Measurements from ENCODE around the gene GIPC2.
"Not testable (repeated sequence)": the region's sequence is repeated elsewhere in the genome, so short reads cannot be mapped to it uniquely, and the experiment has no call there.

The GIPC2 gene

GRCh38 chr1:78009836-78010235 lies 35.9 kb upstream of the GIPC2 start:
- H3K4me3 ChIP-seq (ENCODE audit: low read depth, low read length) = no peak overlapping the region
- H3K27me3 ChIP-seq = no peaks in the 10 kb centered on the region
- DNase-seq = no peak
- no peaks in the 10 kb centered on the region for H3K9me3 ChIP-seq
- no peaks in the 10 kb centered on the region for H3K36me3 ChIP-seq
- no peaks in the 10 kb centered on the region for H3K4me1 ChIP-seq
- no peak for TF ChIP-seq CTCF (IDR thresholded peaks at IDR 0.05; ENCODE audit: low read depth, low read length)

GRCh38 chr1:78011050-78011449 lies 34.7 kb upstream of the GIPC2 start:
- no peak overlapping the region for H3K4me3 ChIP-seq (ENCODE audit: low read depth, low read length)

GRCh38 chr1:78015148-78015547 lies 30.6 kb upstream of the GIPC2 start:
- H3K9me3 ChIP-seq = no peaks in the 10 kb centered on the region
- H3K27me3 ChIP-seq = no peaks in the 10 kb centered on the region
- H3K36me3 ChIP-seq = no peaks in the 10 kb centered on the region
- no peak for TF ChIP-seq CTCF (IDR thresholded peaks at IDR 0.05; ENCODE audit: low read depth, low read length)
- no peak overlapping the region for H3K4me3 ChIP-seq (ENCODE audit: low read depth, low read length)
- H3K4me1 ChIP-seq = no peaks in the 10 kb centered on the region
- DNase-seq = no peak

More at GRCh38 chr1:78011050-78011449, 34.7 kb upstream of the GIPC2 start:
- H3K9me3 ChIP-seq = no peaks in the 10 kb centered on the region
- no peak for TF ChIP-seq CTCF (IDR thresholded peaks at IDR 0.05; ENCODE audit: low read depth, low read length)
- no peaks in the 10 kb centered on the region for H3K27me3 ChIP-seq
- DNase-seq = no peak
- no peaks in the 10 kb centered on the region for H3K36me3 ChIP-seq
- no peaks in the 10 kb centered on the region for H3K4me1 ChIP-seq

GRCh38 chr1:78019024-78019423 lies 26.7 kb upstream of the GIPC2 start:
- no peak for DNase-seq
- Histone ChIP-seq H3K4me1 (no peaks in the 10 kb centered on the region), H3K4me3 (ENCODE audit: low read depth, low read length) (no peak overlapping the region), H3K9me3 (no peaks in the 10 kb centered on the region), H3K27me3 (no peaks in the 10 kb centered on the region), H3K36me3 (no peaks in the 10 kb centered on the region)
- no peak for TF ChIP-seq CTCF (IDR thresholded peaks at IDR 0.05; ENCODE audit: low read depth, low read length)

- not testable (repeated sequence) for DNase-seq; H3K27me3 ChIP-seq; H3K9me3 ChIP-seq; H3K36me3 ChIP-seq; H3K4me1 ChIP-seq; H3K4me3 ChIP-seq (ENCODE audit: low read depth, low read length)
Observed at GRCh38 chr1:78021134-78021533, 24.6 kb upstream of the GIPC2 start.

- Histone ChIP-seq H3K36me3 (no peaks in the 10 kb centered on the region), H3K4me1 (no peaks in the 10 kb centered on the region), H3K4me3 (ENCODE audit: low read depth, low read length) (no peak overlapping the region), H3K27me3 (no peaks in the 10 kb centered on the region), H3K9me3 (no peaks in the 10 kb centered on the region)
- DNase-seq = no peak
- no peak for TF ChIP-seq CTCF (IDR thresholded peaks at IDR 0.05; ENCODE audit: low read depth, low read length)
Observed at GRCh38 chr1:78029793-78030192, 16.0 kb upstream of the GIPC2 start.
